Heart left ventricle (tissue), 16 donors: Measurements from ENCODE around the gene TMEM131L. TPM values are rescaled to one million over a fixed set of nuclear protein-coding genes. Genes with fewer than 3 reads are reported as not detected.

ENCODE experiments used
- ATAC-seq, 4 donors: fragments of 200-7000 bp; cut with Tn5 transposase; one replicate each; pipeline ENCODE4 v1.9.1; 2020 to 2022; ENCODE audit warnings: moderate library complexity in 4 of 4, mild to moderate bottlenecking in 3 of 4, moderate number of reproducible peaks in 1 of 4
- DNase-seq, 5 donors: peaks; one replicate each; pipeline ENCODE4 v3.0.0-alpha.2; 2020
- H3K27ac ChIP-seq, 12 donors: fragments of 200-600 bp; sonication (generic) in 4 of 12; one replicate each; pipeline versions ENCODE4 v1.5.0 to v1.8.0; 2016 to 2022; ENCODE audit warnings: mild to moderate bottlenecking in 2 of 12
- H3K27me3 ChIP-seq, 9 donors: fragments of 200-600 bp; sonication (generic) in 2 of 9; one replicate each; pipeline versions ENCODE4 v1.5.1 to v1.8.0; 2016 to 2022; ENCODE audit warnings: mild to moderate bottlenecking in 3 of 9
- H3K36me3 ChIP-seq, 9 donors: fragments of 200-600 bp; sonication (generic) in 2 of 9; one replicate each; pipeline versions ENCODE4 v1.5.0 to v1.8.0; 2018 to 2022; ENCODE audit warnings: mild to moderate bottlenecking in 2 of 9
- H3K4me1 ChIP-seq, 12 donors: fragments of 200-600 bp; sonication (generic) in 4 of 12; one replicate each; pipeline versions ENCODE4 v1.5.0 to v1.8.0; 2016 to 2022; ENCODE audit warnings: mild to moderate bottlenecking in 3 of 12
- H3K4me3 ChIP-seq, 12 donors: fragments of 200-600 bp; sonication (generic) in 4 of 12; one replicate each; pipeline versions ENCODE4 v1.5.0 to v1.8.0; 2017 to 2022; ENCODE audit warnings: mild to moderate bottlenecking in 9 of 12, moderate library complexity in 4 of 12
- H3K9me3 ChIP-seq, 12 donors: fragments of 200-600 bp; sonication (generic) in 4 of 12; one replicate each; pipeline versions ENCODE4 v1.5.0 to v1.8.0; 2016 to 2022; ENCODE audit warnings: mild to moderate bottlenecking in 1 of 12
- CTCF ChIP-seq, 12 donors: fragments of 200-600 bp; sonication (generic) in 4 of 12; IDR thresholded peaks; one replicate each; pipeline versions ENCODE4 v1.5.0 to v1.8.0; 2018 to 2022; ENCODE audit warnings: antibody characterized with exemption in 12 of 12, mild to moderate bottlenecking in 5 of 12
- POLR2A ChIP-seq, 2 donors: fragments of 450-650 bp; IDR thresholded peaks; one replicate each; pipeline ENCODE4 v1.6.1; 2017; ENCODE audit warnings: antibody characterized with exemption in 2 of 2, mild to moderate bottlenecking in 2 of 2, moderate library complexity in 2 of 2
- WGBS, 4 donors: extraction: QIAGEN DNeasy Blood & Tissue Kit in 2 of 4; methylation state at CpG; one replicate each; pipeline versions ENCODE4 v1.1.5 to v1.1.7; 2013 to 2018; 5-methylcytosine and 5-hydroxymethylcytosine counted together
- intact Hi-C, 10 donors: fragments of 100-400 bp; cut with DNase I; formaldehyde crosslinking; loops; one replicate each; pipeline versions ENCODE4 v1.11.1 to v1.14.2; 2022
- polyA plus RNA-seq, 2 donors: library from polyadenylated mRNA; stranded (reverse); fragments of 200-250 nt; gene quantifications; one replicate each; pipeline ENCODE4 v1.2.3, GENCODE V29; 2013
- total RNA-seq, 9 donors: library from RNA; depleted of rRNA in 2 of 9; stranded (reverse); fragments of >200 nt in 2 of 9; fragmentation: NEBNext Ultra II Directional in 3 of 9; extraction: Animal tissue kit (Norgen Biotek cat#: 25700) in 3 of 9; gene quantifications; one replicate each; pipeline versions ENCODE4 v1.1.0 to v1.2.4, GENCODE V29; 2016 to 2023
- donor health status: ischemic (EF 13 %, LVEDD 7.1; RV severe dilation, severe dysfunction).
- donor health status: healthy with polysubstance abuse.
- donor health status: DM: no; HTN: yes; CAD: no.
- donor health status: DM: no; HTN: no; CAD: no.
- donor health status: ischemic (EF 25% LVEDD 6.9; RV normal size, moderate dysfunction).
- donor health status: ischemic (EF 25% LVEDD 5.7; RV mildly dilated, moderate dysfunction).
- donor health status: healthy.
- donor health status: DM: yes; HTN: yes; CAD: no.
- donor health status: ischemic (EF 35%, LVEDD 5.7; RV mildly dilated, moderate dysfunction).
- donor health status: nonischemic (EF 11% LVEDD 7.7; RV severe dilation, severe dysfunction).
- donor health status: DM: yes; HTN: yes; CAD: no.
- donor health status: PGD.
- donor health status: ischemic (EF 29% LVEDD 5.4; RV normal size, mild dysfunction).
- donor health status: nonischemic (EF 23%, LVEDD 6.1; RV moderate dilation, normal function).

The TMEM131L gene
- total and polyA plus RNA-seq, 11 donors = 3.8 to 22.2 (median 19.6) TPM

- Histone ChIP-seq H3K27ac (no peak overlapping the region), H3K4me3 (no peak overlapping the region), H3K4me1 (no peaks in the 10 kb centered on the region), H3K27me3 (no peaks in the 10 kb centered on the region), H3K9me3 (no peaks in the 10 kb centered on the region), H3K36me3 (no peaks in the 10 kb centered on the region)
- TF ChIP-seq POLR2A (IDR thresholded peaks at IDR 0.05) = no peak
- DNase-seq (no peak), ATAC-seq (no peak)
- intact Hi-C loops = loop anchor here in 1 of 10 donors (10.0 kb wide), 1 partner anchor 67 kb away; no protein-coding TSS in a partner anchor
- 94 to 99% (median 96%) methylated on average over 3 of the region's 3 CpGs for WGBS, 4 donors
Measured at GRCh38 chr4:153421941-153422340, 44.2 kb upstream of the TMEM131L start.

- Histone ChIP-seq H3K9me3 (no peaks in the 10 kb centered on the region), H3K4me3 (no peak overlapping the region), H3K36me3 (no peaks in the 10 kb centered on the region), H3K27ac (peak overlapping the region in 1 of 12 donors; percentile 18), H3K4me1 (peaks cover 0 to 12% (median 0%) of the 10 kb centered on the region in 12 donors), H3K27me3 (no peaks in the 10 kb centered on the region)
- 92 to 95% (median 93%) methylated on average over 4 of the region's 4 CpGs for WGBS, 4 donors
- TF ChIP-seq CTCF (IDR thresholded peaks at IDR 0.05) = no peak
- TF ChIP-seq POLR2A (IDR thresholded peaks at IDR 0.05) = no peak
- intact Hi-C loops = loop anchor here in 2 of 10 donors (5.0 to 10.0 kb wide), 2 partner anchors 69 to 72 kb away; no protein-coding TSS in a partner anchor
- DNase-seq (no peak), ATAC-seq (no peak)
Measured at GRCh38 chr4:153426207-153426885, 39.8 kb upstream of the TMEM131L start.

- 94 to 99% (median 96%) methylated on average over 4 of the region's 4 CpGs for WGBS, 4 donors
- no peaks in the 10 kb centered on the region for H3K36me3 ChIP-seq
- no peak for DNase-seq
- H3K27ac ChIP-seq = no peak overlapping the region
- H3K27me3 ChIP-seq = no peaks in the 10 kb centered on the region
- ATAC-seq = no peak
- no peak for TF ChIP-seq CTCF (IDR thresholded peaks at IDR 0.05)
- TF ChIP-seq POLR2A (IDR thresholded peaks at IDR 0.05) = no peak
- H3K4me1 ChIP-seq = peaks cover 0 to 13% (median 0%) of the 10 kb centered on the region in 12 donors
- H3K9me3 ChIP-seq = no peaks in the 10 kb centered on the region
- intact Hi-C loops = loop anchor here in 2 of 10 donors (5.0 to 10.0 kb wide), 2 partner anchors 70 to 73 kb away; no protein-coding TSS in a partner anchor
- H3K4me3 ChIP-seq = no peak overlapping the region
Measured at GRCh38 chr4:153427363-153428071, 38.6 kb upstream of the TMEM131L start.

GRCh38 chr4:153428941-153429475, 37.2 kb upstream of the TMEM131L start:
- intact Hi-C loops = loop anchor here in 2 of 10 donors (5.0 to 10.0 kb wide), 2 partner anchors 72 to 74 kb away; no protein-coding TSS in a partner anchor
- TF ChIP-seq CTCF (IDR thresholded peaks at IDR 0.05) (no peak), POLR2A (IDR thresholded peaks at IDR 0.05) (no peak)
- WGBS, 4 donors = 67 to 79% (median 69%) methylated on average over 3 of the region's 3 CpGs
- Histone ChIP-seq H3K27me3 (no peaks in the 10 kb centered on the region), H3K4me1 (peaks cover 0 to 28% (median 0%) of the 10 kb centered on the region in 12 donors), H3K9me3 (no peaks in the 10 kb centered on the region), H3K27ac (peak overlapping the region in 1 of 12 donors; percentile 21), H3K36me3 (no peaks in the 10 kb centered on the region), H3K4me3 (no peak overlapping the region)
- ATAC-seq (peak in 1 of 4 donors; percentile 41), DNase-seq (no peak)
